ENCODE results near the gene IFNL2.
"Not testable (repeated sequence)": the region's sequence is repeated elsewhere in the genome, so short reads cannot be mapped to it uniquely, and the experiment has no call there.

Gene IFNL2

GRCh38 chr19:39268085-39268484, at the start of gene IFNL2:
Gene IFNL2, plus strand, starts transcription at chr19:39268396. Its CDS starts 173 bp downstream, at chr19:39268569.
- H3K36me3 ChIP-seq (ENCODE audit: control insufficient read depth, insufficient read depth, low read length, severe bottlenecking); H3K4me1 ChIP-seq (ENCODE audit: control insufficient read depth, insufficient read depth, low read length); H3K4me3 ChIP-seq (ENCODE audit: low read length); DNase-seq (ENCODE audit: low read depth); H3K9ac ChIP-seq (ENCODE audit: low read length); H3K9me3 ChIP-seq (ENCODE audit: control insufficient read depth, low read length): not testable (repeated sequence)
- peaks cover 34% of the 10 kb centered on the region for H3K27me3 ChIP-seq (replicated peaks; ENCODE audit: control insufficient read depth, insufficient read depth, low read length)

DNA sequence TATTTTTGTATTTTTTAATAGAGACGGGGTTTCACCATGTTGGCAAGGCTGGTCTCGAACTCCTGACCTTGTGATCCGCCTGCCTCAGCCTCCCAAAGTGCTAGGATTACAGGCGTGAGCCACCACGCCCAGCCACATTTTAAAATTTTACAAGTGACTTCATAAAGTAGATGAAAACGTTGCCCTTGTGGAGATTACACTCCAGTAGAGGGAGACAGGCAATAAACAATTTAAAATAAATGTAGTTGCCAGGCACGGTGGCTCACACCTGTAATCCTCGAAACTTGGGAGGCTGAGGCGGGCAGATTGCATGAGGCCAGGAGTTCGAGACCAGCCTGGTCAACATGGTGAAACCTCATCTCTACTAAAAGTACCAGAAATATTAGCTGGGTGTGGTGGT, 49.1 kb upstream of the IFNL2 start:
- Histone ChIP-seq H3K9me3 (ENCODE audit: control insufficient read depth, low read length) (peaks cover 16% of the 10 kb centered on the region), H3K27me3 (replicated peaks; ENCODE audit: control insufficient read depth, insufficient read depth, low read length) (peaks cover 29% of the 10 kb centered on the region)
- not testable (repeated sequence) for H3K9ac ChIP-seq (ENCODE audit: low read length); H3K4me1 ChIP-seq (ENCODE audit: control insufficient read depth, insufficient read depth, low read length); DNase-seq (ENCODE audit: low read depth); H3K4me3 ChIP-seq (ENCODE audit: low read length); H3K36me3 ChIP-seq (ENCODE audit: control insufficient read depth, insufficient read depth, low read length, severe bottlenecking)

- Histone ChIP-seq H3K4me1 (ENCODE audit: control insufficient read depth, insufficient read depth, low read length) (no peaks in the 10 kb centered on the region), H3K9me3 (ENCODE audit: control insufficient read depth, low read length) (no peaks in the 10 kb centered on the region), H3K9ac (ENCODE audit: low read length) (no peak overlapping the region), H3K27me3 (replicated peaks; ENCODE audit: control insufficient read depth, insufficient read depth, low read length) (peaks cover 34% of the 10 kb centered on the region), H3K4me3 (ENCODE audit: low read length) (no peak overlapping the region), H3K36me3 (ENCODE audit: control insufficient read depth, insufficient read depth, low read length, severe bottlenecking) (no peaks in the 10 kb centered on the region)
- peak; percentile 57 for DNase-seq (ENCODE audit: low read depth)
Measured at GRCh38 chr19:39223703-39224279, 44.4 kb upstream of the IFNL2 start.

DNA sequence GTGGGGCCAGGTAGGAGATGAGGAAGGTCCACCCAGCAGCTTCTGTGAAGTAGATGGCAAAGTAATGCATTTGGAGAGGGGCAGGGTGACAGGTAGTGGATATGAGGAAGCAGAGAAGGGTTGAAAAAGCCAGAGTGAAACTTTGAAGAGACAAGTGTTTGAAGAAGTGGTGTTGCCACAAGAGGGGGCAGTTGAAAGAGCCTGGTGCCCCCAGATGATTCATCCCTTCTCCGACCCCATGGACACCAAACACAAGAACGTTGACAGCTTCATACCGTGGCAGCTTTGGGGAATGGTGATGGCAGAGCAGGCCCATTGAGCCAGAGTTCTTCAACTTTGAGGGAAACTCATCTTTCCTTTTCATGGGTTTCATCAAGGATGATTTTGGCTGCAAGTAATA, 43.3 kb upstream of the IFNL2 start:
- no peaks in the 10 kb centered on the region for H3K36me3 ChIP-seq (ENCODE audit: control insufficient read depth, insufficient read depth, low read length, severe bottlenecking)
- DNase-seq (ENCODE audit: low read depth): no peak
- H3K27me3 ChIP-seq (replicated peaks; ENCODE audit: control insufficient read depth, insufficient read depth, low read length): peaks cover 34% of the 10 kb centered on the region
- no peak overlapping the region for H3K9ac ChIP-seq (ENCODE audit: low read length)
- H3K9me3 ChIP-seq (ENCODE audit: control insufficient read depth, low read length): no peaks in the 10 kb centered on the region
- no peaks in the 10 kb centered on the region for H3K4me1 ChIP-seq (ENCODE audit: control insufficient read depth, insufficient read depth, low read length)
- no peak overlapping the region for H3K4me3 ChIP-seq (ENCODE audit: low read length)

DNA sequence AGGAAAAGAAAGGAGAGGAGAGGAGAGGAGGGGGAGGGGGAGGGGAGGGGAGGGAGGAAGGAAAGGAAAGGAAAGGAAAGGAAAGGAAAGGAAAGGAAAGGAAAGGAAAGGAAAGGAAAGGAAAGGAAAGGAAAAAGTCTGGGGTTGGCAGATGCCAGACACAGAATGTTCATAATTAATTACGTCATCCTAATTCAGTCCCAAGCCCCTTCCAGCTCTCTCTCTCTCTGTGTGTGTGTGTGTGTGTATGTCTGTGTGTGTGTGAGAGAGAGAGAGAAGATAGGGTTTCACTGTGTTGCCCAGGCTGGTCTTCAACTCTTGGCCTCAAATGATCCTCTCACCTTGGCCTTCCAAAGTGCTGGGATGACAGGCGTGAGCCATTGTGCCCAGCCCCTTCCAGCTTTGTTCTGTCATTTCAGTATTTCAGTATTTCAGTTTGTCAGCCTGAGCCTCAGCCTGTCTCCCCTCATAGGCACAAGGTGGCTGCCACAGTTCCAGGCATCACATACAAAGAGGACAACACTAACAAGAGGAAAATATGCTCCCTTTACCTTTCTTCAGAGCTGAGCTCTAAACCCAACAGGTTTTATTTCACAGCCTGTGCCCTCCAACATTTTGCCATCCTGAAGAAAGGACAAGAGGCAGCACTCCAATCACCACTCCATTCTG, 38.0 kb upstream of the IFNL2 start:
- Histone ChIP-seq H3K9me3 (ENCODE audit: control insufficient read depth, low read length) (peaks cover 8% of the 10 kb centered on the region), H3K9ac (ENCODE audit: low read length) (no peak overlapping the region), H3K4me3 (ENCODE audit: low read length) (no peak overlapping the region), H3K36me3 (ENCODE audit: control insufficient read depth, insufficient read depth, low read length, severe bottlenecking) (no peaks in the 10 kb centered on the region), H3K27me3 (replicated peaks; ENCODE audit: control insufficient read depth, insufficient read depth, low read length) (peaks cover 33% of the 10 kb centered on the region), H3K4me1 (ENCODE audit: control insufficient read depth, insufficient read depth, low read length) (no peaks in the 10 kb centered on the region)
- no peak for DNase-seq (ENCODE audit: low read depth)

DNA sequence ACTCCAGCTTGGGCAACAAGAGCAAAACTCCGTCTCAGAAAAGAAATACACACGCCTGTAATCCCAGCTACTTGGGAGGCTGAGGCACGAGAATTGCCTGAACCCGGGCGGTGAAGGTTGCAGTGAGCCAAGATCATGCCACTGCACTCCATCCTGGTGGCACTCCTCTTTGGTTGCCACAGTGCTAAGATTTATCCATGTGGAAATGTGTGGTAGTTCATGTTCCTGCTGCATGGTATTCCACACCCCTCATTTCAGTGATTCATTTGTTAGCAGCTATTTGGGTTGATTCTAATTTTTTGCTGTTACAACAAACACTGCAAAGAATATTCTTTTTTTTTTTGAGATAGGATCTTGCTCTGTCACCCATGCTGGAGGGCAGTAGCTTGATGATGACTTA, 35.5 kb upstream of the IFNL2 start:
- no peaks in the 10 kb centered on the region for H3K4me1 ChIP-seq (ENCODE audit: control insufficient read depth, insufficient read depth, low read length)
- H3K36me3 ChIP-seq (ENCODE audit: control insufficient read depth, insufficient read depth, low read length, severe bottlenecking): no peaks in the 10 kb centered on the region
- H3K27me3 ChIP-seq (replicated peaks; ENCODE audit: control insufficient read depth, insufficient read depth, low read length): peaks cover 47% of the 10 kb centered on the region
- peaks cover 8% of the 10 kb centered on the region for H3K9me3 ChIP-seq (ENCODE audit: control insufficient read depth, low read length)
- DNase-seq (ENCODE audit: low read depth): no peak
- H3K4me3 ChIP-seq (ENCODE audit: low read length): no peak overlapping the region
- no peak overlapping the region for H3K9ac ChIP-seq (ENCODE audit: low read length)

- no peak for DNase-seq (ENCODE audit: low read depth)
- Histone ChIP-seq H3K4me3 (ENCODE audit: low read length) (no peak overlapping the region), H3K9ac (ENCODE audit: low read length) (no peak overlapping the region), H3K27me3 (replicated peaks; ENCODE audit: control insufficient read depth, insufficient read depth, low read length) (peaks cover 65% of the 10 kb centered on the region), H3K36me3 (ENCODE audit: control insufficient read depth, insufficient read depth, low read length, severe bottlenecking) (no peaks in the 10 kb centered on the region), H3K4me1 (ENCODE audit: control insufficient read depth, insufficient read depth, low read length) (no peaks in the 10 kb centered on the region), H3K9me3 (ENCODE audit: control insufficient read depth, low read length) (no peaks in the 10 kb centered on the region)
Measured at GRCh38 chr19:39236527-39236926, 31.7 kb upstream of the IFNL2 start.

GRCh38 chr19:39237200-39238184, 30.7 kb upstream of the IFNL2 start:
- no peaks in the 10 kb centered on the region for H3K9me3 ChIP-seq (ENCODE audit: control insufficient read depth, low read length)
- no peaks in the 10 kb centered on the region for H3K4me1 ChIP-seq (ENCODE audit: control insufficient read depth, insufficient read depth, low read length)
- no peak overlapping the region for H3K4me3 ChIP-seq (ENCODE audit: low read length)
- H3K36me3 ChIP-seq (ENCODE audit: control insufficient read depth, insufficient read depth, low read length, severe bottlenecking): no peaks in the 10 kb centered on the region
- peaks cover 60% of the 10 kb centered on the region for H3K27me3 ChIP-seq (replicated peaks; ENCODE audit: control insufficient read depth, insufficient read depth, low read length)
- no peak for DNase-seq (ENCODE audit: low read depth)
- no peak overlapping the region for H3K9ac ChIP-seq (ENCODE audit: low read length)

DNA sequence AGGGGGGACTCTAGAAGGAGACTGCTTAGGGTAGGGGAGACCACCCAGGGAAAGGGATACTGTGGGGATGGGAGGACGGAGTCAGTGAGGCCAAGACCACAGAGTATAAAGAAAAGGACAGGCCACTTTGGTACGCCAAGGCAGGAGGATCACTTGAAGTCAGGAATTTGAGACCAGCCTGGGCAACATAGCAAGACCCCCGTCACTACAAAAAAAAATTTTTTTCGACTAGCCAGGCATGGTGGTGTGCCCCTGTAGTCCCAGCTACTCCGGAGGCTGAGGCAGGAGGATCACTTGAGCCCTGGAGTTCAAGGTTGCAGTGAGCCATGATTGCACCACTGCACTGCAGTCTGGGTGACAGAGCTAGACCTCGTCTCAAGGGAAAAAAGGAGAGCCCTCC, 30.0 kb upstream of the IFNL2 start:
- H3K4me3 ChIP-seq (ENCODE audit: low read length): no peak overlapping the region

DNA sequence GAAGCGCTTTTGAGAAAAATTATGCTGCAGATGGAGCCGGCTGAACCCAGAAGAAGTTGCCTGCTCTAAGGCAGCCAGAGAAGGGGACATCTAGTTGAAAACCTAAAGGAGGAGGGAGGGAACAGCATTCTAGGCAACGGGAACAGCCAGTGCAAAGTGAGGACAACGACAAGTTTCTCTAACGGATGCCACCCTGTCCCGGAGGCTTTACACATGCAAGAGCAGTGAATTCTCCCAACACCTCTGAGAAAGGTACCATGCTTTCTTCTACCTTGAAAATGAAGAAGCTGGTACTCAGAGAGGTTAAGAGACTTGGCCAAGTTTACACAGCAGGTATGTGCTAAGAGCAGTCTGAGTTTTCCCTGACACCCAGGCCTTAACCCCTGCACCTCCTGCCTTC, 29.3 kb upstream of the IFNL2 start:
- no peaks in the 10 kb centered on the region for H3K36me3 ChIP-seq (ENCODE audit: control insufficient read depth, insufficient read depth, low read length, severe bottlenecking)
- no peak overlapping the region for H3K9ac ChIP-seq (ENCODE audit: low read length)
- H3K4me3 ChIP-seq (ENCODE audit: low read length): no peak overlapping the region
- H3K27me3 ChIP-seq (replicated peaks; ENCODE audit: control insufficient read depth, insufficient read depth, low read length): peaks cover 53% of the 10 kb centered on the region
- no peaks in the 10 kb centered on the region for H3K4me1 ChIP-seq (ENCODE audit: control insufficient read depth, insufficient read depth, low read length)
- H3K9me3 ChIP-seq (ENCODE audit: control insufficient read depth, low read length): no peaks in the 10 kb centered on the region
- DNase-seq (ENCODE audit: low read depth): no peak

More for the DNA sequence above, 30.0 kb upstream of the IFNL2 start:
- Histone ChIP-seq H3K9me3 (ENCODE audit: control insufficient read depth, low read length) (no peaks in the 10 kb centered on the region), H3K4me1 (ENCODE audit: control insufficient read depth, insufficient read depth, low read length) (no peaks in the 10 kb centered on the region), H3K9ac (ENCODE audit: low read length) (no peak overlapping the region), H3K27me3 (replicated peaks; ENCODE audit: control insufficient read depth, insufficient read depth, low read length) (peaks cover 60% of the 10 kb centered on the region), H3K36me3 (ENCODE audit: control insufficient read depth, insufficient read depth, low read length, severe bottlenecking) (no peaks in the 10 kb centered on the region)
- no peak for DNase-seq (ENCODE audit: low read depth)

- Histone ChIP-seq H3K4me1 (ENCODE audit: control insufficient read depth, insufficient read depth, low read length) (no peaks in the 10 kb centered on the region), H3K27me3 (replicated peaks; ENCODE audit: control insufficient read depth, insufficient read depth, low read length) (peaks cover 47% of the 10 kb centered on the region), H3K9me3 (ENCODE audit: control insufficient read depth, low read length) (no peaks in the 10 kb centered on the region), H3K36me3 (ENCODE audit: control insufficient read depth, insufficient read depth, low read length, severe bottlenecking) (no peaks in the 10 kb centered on the region), H3K4me3 (ENCODE audit: low read length) (no peak overlapping the region), H3K9ac (ENCODE audit: low read length) (no peak overlapping the region)
- no peak for DNase-seq (ENCODE audit: low read depth)
Measured at GRCh38 chr19:39240421-39240820, 27.8 kb upstream of the IFNL2 start.

All from adipocyte (in vitro differentiated cells).